ENCODE data around the gene ARF1. TPM values are rescaled to one million over a fixed set of nuclear protein-coding genes. Genes with fewer than 3 reads are reported as not detected.

ARF1 gene
- total RNA-seq, 2 experiments from 2014 or later, result 163 to 322 TPM

DNA sequence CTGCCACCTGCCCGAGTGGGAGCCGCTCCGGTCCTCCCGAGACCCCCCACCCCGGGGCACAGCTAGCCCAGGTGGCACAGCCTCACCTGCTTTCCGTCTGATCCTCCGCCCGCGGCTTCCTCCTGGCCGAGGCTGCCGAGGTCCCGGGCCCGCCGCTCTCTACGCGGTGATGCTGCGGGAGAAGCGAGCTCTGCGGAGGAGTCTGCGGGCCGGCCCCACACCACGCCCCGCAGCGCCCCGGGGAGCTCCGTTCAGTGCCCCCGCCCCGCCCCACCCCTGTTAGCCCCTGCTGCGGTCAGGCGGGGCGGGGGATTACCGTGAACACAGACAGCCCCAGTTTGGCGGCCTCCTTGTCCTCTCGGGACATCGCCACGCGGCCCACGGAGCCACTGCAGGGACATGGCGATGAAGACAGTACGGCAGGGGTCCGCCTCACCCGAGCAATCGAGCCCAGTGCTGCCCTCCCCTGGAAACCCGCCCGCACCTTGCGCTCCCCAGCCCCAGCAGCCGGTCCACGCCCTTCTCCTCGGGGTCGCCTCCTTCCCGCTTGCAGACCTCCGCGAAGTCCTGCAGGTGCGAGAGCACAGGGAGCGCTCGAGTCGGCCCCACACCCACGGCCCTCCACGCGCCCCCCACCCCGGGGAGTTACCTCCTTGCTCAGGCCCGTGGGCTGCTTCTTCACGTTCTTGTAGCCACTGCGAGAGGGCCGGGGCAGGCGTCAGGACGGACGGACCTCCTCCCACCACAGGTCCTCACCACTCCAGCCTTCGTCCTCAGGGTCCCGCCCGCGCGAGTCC is 19.7 kb downstream of the ARF1 start:
- H3K4me2 ChIP-seq (ENCODE audit: low read length), result peak overlapping the region; percentile 74
- no peaks in the 10 kb centered on the region for H3K9me2 ChIP-seq (ENCODE audit: insufficient read depth, low read length)
- ChIA-PET POLR2A (interaction anchor here (0.5 kb wide), 1 partner anchor 20 kb away, joined by 4 read pairs; no protein-coding TSS in a partner anchor), CTCF (ENCODE audit: unreplicated experiment) (no interaction called here)
- H3K36me3 ChIP-seq (ENCODE audit: insufficient read depth, low read length), result peaks cover 53% of the 10 kb centered on the region
- BruUV-seq (replicated peaks), result no TSS peak
- H2AFZ ChIP-seq (ENCODE audit: low read length), result no peak overlapping the region
- peaks cover 23% of the 10 kb centered on the region for H3K4me1 ChIP-seq (ENCODE audit: insufficient read depth, low read length, poor library complexity, severe bottlenecking)
- intact Hi-C loops (cut with micrococcal nuclease; ENCODE audit: unreplicated experiment), result loop anchor here (1.0 kb wide), 2 partner anchors 18 to 103 kb away; no protein-coding TSS in a partner anchor
- no peaks in the 10 kb centered on the region for H3K9me3 ChIP-seq (ENCODE audit: low read length)
- peak; percentile 57 for DNase-seq (ENCODE audit: low spot score)
- TF ChIP-seq, protein P1, sequence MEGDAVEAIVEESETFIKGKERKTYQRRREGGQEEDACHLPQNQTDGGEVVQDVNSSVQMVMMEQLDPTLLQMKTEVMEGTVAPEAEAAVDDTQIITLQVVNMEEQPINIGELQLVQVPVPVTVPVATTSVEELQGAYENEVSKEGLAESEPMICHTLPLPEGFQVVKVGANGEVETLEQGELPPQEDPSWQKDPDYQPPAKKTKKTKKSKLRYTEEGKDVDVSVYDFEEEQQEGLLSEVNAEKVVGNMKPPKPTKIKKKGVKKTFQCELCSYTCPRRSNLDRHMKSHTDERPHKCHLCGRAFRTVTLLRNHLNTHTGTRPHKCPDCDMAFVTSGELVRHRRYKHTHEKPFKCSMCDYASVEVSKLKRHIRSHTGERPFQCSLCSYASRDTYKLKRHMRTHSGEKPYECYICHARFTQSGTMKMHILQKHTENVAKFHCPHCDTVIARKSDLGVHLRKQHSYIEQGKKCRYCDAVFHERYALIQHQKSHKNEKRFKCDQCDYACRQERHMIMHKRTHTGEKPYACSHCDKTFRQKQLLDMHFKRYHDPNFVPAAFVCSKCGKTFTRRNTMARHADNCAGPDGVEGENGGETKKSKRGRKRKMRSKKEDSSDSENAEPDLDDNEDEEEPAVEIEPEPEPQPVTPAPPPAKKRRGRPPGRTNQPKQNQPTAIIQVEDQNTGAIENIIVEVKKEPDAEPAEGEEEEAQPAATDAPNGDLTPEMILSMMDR (conservative IDR thresholded peaks at IDR 0.05; ENCODE audit: low read length), result peak; percentile 46; the same call in 1 of the 2 replicates
- no peak for TF ChIP-seq EZH2phosphoT487 (IDR thresholded peaks at IDR 0.05; ENCODE audit: borderline replicate concordance, low read depth, low read length)
- no peaks in the 10 kb centered on the region for H3K79me2 ChIP-seq (ENCODE audit: insufficient read depth, low read depth, low read length)
- no peaks in the 10 kb centered on the region; the same call in 1 of the 2 replicates for H4K20me1 ChIP-seq (ENCODE audit: insufficient read depth, low read length)
- H3K4me3 ChIP-seq (ENCODE audit: low read depth, low read length, poor library complexity, severe bottlenecking), result peak overlapping the region; percentile 81
- peak overlapping the region; percentile 14 for H3K27ac ChIP-seq (ENCODE audit: low read depth, low read length, poor library complexity, severe bottlenecking)

DNA sequence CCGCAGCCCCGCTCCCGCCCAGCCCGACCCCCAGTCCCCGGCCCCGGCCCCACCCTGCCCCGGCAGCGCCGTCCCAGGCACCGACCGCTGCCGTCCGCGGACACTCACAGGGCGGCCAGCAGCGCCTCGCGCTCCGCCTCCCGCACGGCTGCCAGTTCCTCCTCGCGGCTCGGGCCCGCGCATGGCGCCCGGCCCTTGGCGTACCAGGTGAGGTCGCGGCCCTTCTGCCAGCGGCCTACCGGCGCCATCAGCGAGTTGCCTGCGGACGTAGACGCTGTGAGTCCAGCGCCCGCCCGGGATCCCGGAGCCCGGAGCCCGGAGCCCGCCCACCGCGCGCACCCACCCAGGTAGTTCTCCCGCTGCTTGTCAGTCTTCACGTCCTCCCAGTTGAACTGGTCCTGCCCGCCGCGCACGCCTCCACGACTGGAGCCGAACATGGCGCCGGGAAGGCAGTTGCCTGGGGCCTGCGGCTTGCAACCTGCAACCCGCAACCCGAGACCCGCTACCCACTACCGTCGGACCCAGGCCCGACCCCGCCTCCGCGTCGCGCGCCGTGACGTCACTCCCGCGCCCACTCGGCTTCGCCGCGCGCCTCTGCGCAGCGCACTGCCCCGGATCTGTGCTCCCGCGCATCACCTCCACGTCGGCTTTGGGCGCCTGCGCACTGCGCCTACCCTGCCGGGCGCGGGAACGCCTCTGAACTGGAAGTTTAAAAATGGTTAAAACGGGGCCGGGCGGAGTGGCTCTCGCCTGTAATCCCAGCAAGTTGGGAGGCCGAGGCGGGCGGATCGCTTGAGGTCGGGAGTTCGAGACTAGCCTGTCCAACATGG is 20.5 kb downstream of the ARF1 start, which contains the start of gene C1orf35:
Gene C1orf35 (minus strand): TSS at position 535 of the 830 bp plus-strand sequence. CDS start 98 bp downstream, at position 437.
- TSS peak; percentile 76 for BruUV-seq (replicated peaks)
- TF ChIP-seq, protein P1 (conservative IDR thresholded peaks at IDR 0.05; ENCODE audit: low read length), result no peak
- TF ChIP-seq EZH2phosphoT487 (IDR thresholded peaks at IDR 0.05; ENCODE audit: borderline replicate concordance, low read depth, low read length), result no peak
- H3K4me2 ChIP-seq (ENCODE audit: low read length), result peak within 1 kb of the TSS; percentile 74
- H3K36me3 ChIP-seq (ENCODE audit: insufficient read depth, low read length), result peaks cover 45% of the 10 kb centered on the region
- DNase-seq (ENCODE audit: low spot score), result peak; percentile 96
- ChIA-PET POLR2A (interaction anchor here (1.2 kb wide), 1 partner anchor 11 kb away, joined by 3 read pairs; no protein-coding TSS in a partner anchor), CTCF (ENCODE audit: unreplicated experiment) (no interaction called here)
- H3K27ac ChIP-seq (ENCODE audit: low read depth, low read length, poor library complexity, severe bottlenecking), result peak within 1 kb of the TSS; percentile 45
- H4K20me1 ChIP-seq (ENCODE audit: insufficient read depth, low read length), result no peaks in the 10 kb centered on the region; the same call in 1 of the 2 replicates
- peak within 1 kb of the TSS; percentile 61; the same call in 1 of the 2 replicates for H2AFZ ChIP-seq (ENCODE audit: low read length)
- H3K4me3 ChIP-seq (ENCODE audit: low read depth, low read length, poor library complexity, severe bottlenecking), result peak within 1 kb of the TSS; percentile 81
- no peaks in the 10 kb centered on the region for H3K79me2 ChIP-seq (ENCODE audit: insufficient read depth, low read depth, low read length)
- intact Hi-C loops (cut with micrococcal nuclease; ENCODE audit: unreplicated experiment), result loop anchor here (1.0 kb wide), 3 partner anchors 19 to 104 kb away; no protein-coding TSS in a partner anchor
- no peaks in the 10 kb centered on the region for H3K9me3 ChIP-seq (ENCODE audit: low read length)
- H3K9me2 ChIP-seq (ENCODE audit: insufficient read depth, low read length), result no peaks in the 10 kb centered on the region
- peaks cover 25% of the 10 kb centered on the region for H3K4me1 ChIP-seq (ENCODE audit: insufficient read depth, low read length, poor library complexity, severe bottlenecking)

Data from OCI-LY7 (cell line).